Vagina (tissue), 2 donors: ENCODE results near the gene HM13. TPM values are rescaled to one million over a fixed set of nuclear protein-coding genes. Genes with fewer than 3 reads are reported as not detected.

Experiments used
- DNase-seq, 2 donors: peaks; one replicate each; pipeline ENCODE4 v3.0.0-alpha.2; 2017; ENCODE audit errors: extremely low spot score in 2 of 2
- H3K27ac ChIP-seq: fragments of 200-600 bp; sonication (generic); one replicate; pipeline ENCODE4 v1.5.1; 2019
- H3K27me3 ChIP-seq: fragments of 200-600 bp; sonication (generic); one replicate; pipeline ENCODE4 v1.5.1; 2019
- H3K36me3 ChIP-seq, 2 donors: fragments of 200-600 bp; sonication (generic); one replicate each; pipeline ENCODE4 v1.5.1; 2017 to 2019
- H3K4me1 ChIP-seq: fragments of 200-600 bp; sonication (generic); one replicate; pipeline ENCODE4 v1.5.1; 2019
- H3K4me3 ChIP-seq, 2 donors: fragments of 200-600 bp; sonication (generic); 1 replicate in 1 of 2; 2 replicates in 1 of 2; pipeline ENCODE4 v1.5.1; 2016 to 2019
- H3K9me3 ChIP-seq: fragments of 200-600 bp; sonication (generic); one replicate; pipeline ENCODE4 v1.5.1; 2019
- CTCF ChIP-seq, 3 experiments: fragments of 450-650 bp in 2 of 3; fragments of 200-600 bp in 1 of 3; sonication (generic) in 1 of 3; IDR thresholded peaks; one replicate each; pipeline ENCODE4 v1.5.1; 2017 to 2019; ENCODE audit warnings: antibody characterized with exemption in 3 of 3, mild to moderate bottlenecking in 2 of 3, moderate library complexity in 2 of 3
- POLR2A ChIP-seq, 2 donors: fragments of 450-650 bp; IDR thresholded peaks; one replicate each; pipeline ENCODE4 v1.6.1; 2017; ENCODE audit warnings: antibody characterized with exemption in 2 of 2, mild to moderate bottlenecking in 2 of 2, moderate library complexity in 2 of 2
- POLR2AphosphoS5 ChIP-seq, 2 donors: sonication (generic); formaldehyde crosslinking; IDR thresholded peaks; one replicate each; pipeline ENCODE4 v1.9.0; 2017; ENCODE audit warnings: antibody characterized with exemption in 2 of 2, mild to moderate bottlenecking in 2 of 2, low read depth in 1 of 2; ENCODE audit not compliant: insufficient read depth in 1 of 2
- intact Hi-C: fragments of 100-400 bp; cut with DNase I; formaldehyde crosslinking; loops from one replicate; pipeline ENCODE4 v1.15.1; 2023
- total RNA-seq: library from RNA; depleted of rRNA; stranded (reverse); fragments of >200 nt; gene quantifications from one replicate; pipeline ENCODE4 v1.2.3, GENCODE V29; 2016

Gene HM13
- total RNA-seq, 1 donor from 2014 or later, result 77.8 TPM

- intact Hi-C loops, result no loop called here
- peak overlapping the region; percentile 53 for H3K27ac ChIP-seq
- H3K4me3 ChIP-seq, result peak overlapping the region in 1 of 2 donors; percentile 13
- H3K27me3 ChIP-seq, result no peaks in the 10 kb centered on the region
- no peaks in the 10 kb centered on the region for H3K9me3 ChIP-seq
- no peak for TF ChIP-seq CTCF (IDR thresholded peaks at IDR 0.05)
- TF ChIP-seq POLR2A (IDR thresholded peaks at IDR 0.05), result no peak
- no peak for TF ChIP-seq POLR2AphosphoS5 (IDR thresholded peaks at IDR 0.05; ENCODE audit: insufficient read depth in 1 of 2, low read depth in 1 of 2)
- H3K4me1 ChIP-seq, result peaks cover 41% of the 10 kb centered on the region
- peaks cover 0 to 46% of the 10 kb centered on the region in 2 donors for H3K36me3 ChIP-seq
- DNase-seq, result no peak
Observed at GRCh38 chr20:31566319-31566657, 52.0 kb downstream of the HM13 start.

GRCh38 chr20:31566658-31567379, 52.6 kb downstream of the HM13 start:
- TF ChIP-seq CTCF (IDR thresholded peaks at IDR 0.05) (no peak), POLR2AphosphoS5 (IDR thresholded peaks at IDR 0.05; ENCODE audit: insufficient read depth in 1 of 2, low read depth in 1 of 2) (peak in 1 of 2 donors; percentile 22)
- no peak for DNase-seq
- peak overlapping the region; percentile 53 for H3K27ac ChIP-seq
- no peaks in the 10 kb centered on the region for H3K9me3 ChIP-seq
- peaks cover 0 to 43% of the 10 kb centered on the region in 2 donors for H3K36me3 ChIP-seq
- H3K27me3 ChIP-seq, result no peaks in the 10 kb centered on the region
- peaks cover 41% of the 10 kb centered on the region for H3K4me1 ChIP-seq
- intact Hi-C loops, result no loop called here
- peak overlapping the region in 1 of 2 donors; percentile 13 for H3K4me3 ChIP-seq

- no peak for DNase-seq
- Histone ChIP-seq H3K9me3 (no peaks in the 10 kb centered on the region), H3K4me1 (peaks cover 43% of the 10 kb centered on the region), H3K27ac (peak overlapping the region; percentile 53), H3K4me3 (no peak overlapping the region), H3K36me3 (peaks cover 0 to 37% of the 10 kb centered on the region in 2 donors), H3K27me3 (no peaks in the 10 kb centered on the region)
- no peak for TF ChIP-seq CTCF (IDR thresholded peaks at IDR 0.05)
- no peak for TF ChIP-seq POLR2AphosphoS5 (IDR thresholded peaks at IDR 0.05; ENCODE audit: insufficient read depth in 1 of 2, low read depth in 1 of 2)
- no peak for TF ChIP-seq POLR2A (IDR thresholded peaks at IDR 0.05)
- intact Hi-C loops, result no loop called here
Observed at GRCh38 chr20:31567380-31567720, 53.1 kb downstream of the HM13 start.

GRCh38 chr20:31568041-31568731, 53.9 kb downstream of the HM13 start:
- Histone ChIP-seq H3K27me3 (no peaks in the 10 kb centered on the region), H3K27ac (no peak overlapping the region)
- intact Hi-C loops, result loop anchor here (2.0 kb wide), 1 partner anchor 45 kb away; no protein-coding TSS in a partner anchor

More at GRCh38 chr20:31568041-31568731, 53.9 kb downstream of the HM13 start:
- peaks cover 38% of the 10 kb centered on the region for H3K4me1 ChIP-seq
- TF ChIP-seq CTCF (IDR thresholded peaks at IDR 0.05) (no peak), POLR2AphosphoS5 (IDR thresholded peaks at IDR 0.05; ENCODE audit: insufficient read depth in 1 of 2, low read depth in 1 of 2) (no peak), POLR2A (IDR thresholded peaks at IDR 0.05) (no peak)
- H3K4me3 ChIP-seq, result no peak overlapping the region
- H3K9me3 ChIP-seq, result no peaks in the 10 kb centered on the region
- no peak for DNase-seq
- H3K36me3 ChIP-seq, result peaks cover 0 to 29% of the 10 kb centered on the region in 2 donors
